HG03095 (cell line): ENCODE results near the gene PTGFR.

ENCODE experiments used
- ATAC-seq: cut with Tn5 transposase; IDR thresholded peaks from one replicate; pipeline ENCODE4 v1.9.1; 2021; ENCODE audit warnings: moderate library complexity; ENCODE audit not compliant: unreplicated experiment

Gene PTGFR

GRCh38 chr1:78586572-78586971 lies 95.8 kb downstream of the PTGFR start:
- ATAC-seq: no peak

DNA sequence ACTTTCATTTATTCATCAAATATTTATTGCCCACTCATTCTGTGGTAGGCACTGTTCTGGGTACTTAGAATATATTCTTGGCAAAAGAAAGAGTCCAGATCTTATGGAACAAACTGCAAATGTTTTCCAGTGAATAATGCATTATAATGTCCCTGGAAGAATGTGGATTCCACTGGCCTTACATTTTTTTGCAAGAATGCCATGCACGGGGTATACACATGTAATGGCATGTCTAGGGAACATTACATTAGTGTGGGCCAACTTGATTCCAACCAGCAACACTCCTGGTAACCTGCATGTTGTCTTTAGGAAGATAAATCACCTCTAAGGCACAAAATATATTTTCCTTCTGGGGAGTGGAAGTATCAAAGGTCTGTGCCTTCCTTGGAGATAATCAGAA lies 96.4 kb downstream of the PTGFR start:
- no peak for ATAC-seq
